HepG2 (cell line): Measurements from ENCODE around the gene AK9. TPM values are rescaled to one million over a fixed set of nuclear protein-coding genes. Genes with fewer than 3 reads are reported as not detected.

Experiments used
- ARNT ChIP-seq: fragments of 450-650 bp; IDR thresholded peaks from 2 replicates; pipeline ENCODE4 v1.6.1; 2017
- ELF3 ChIP-seq: IDR thresholded peaks from 2 replicates; pipeline ENCODE4 v1.6.1; 2016; ENCODE audit warnings: missing genetic modification reagents, missing compliant biosample characterization
- HNF4A ChIP-seq: sonication (generic); formaldehyde crosslinking; IDR thresholded peaks from 2 replicates; pipeline ENCODE4 v1.4.0; 2020; ENCODE audit warnings: missing genetic modification reagents
- JUND ChIP-seq: sonication (generic); formaldehyde crosslinking; IDR thresholded peaks from 2 replicates; pipeline ENCODE4 v1.8.0; 2022; ENCODE audit warnings: mild to moderate bottlenecking, missing genetic modification reagents
- PBX2 ChIP-seq: IDR thresholded peaks from 2 replicates; pipeline ENCODE4 v1.6.1; 2016; ENCODE audit warnings: control low read depth
- SMAD1 ChIP-seq: sonication (generic); formaldehyde crosslinking; IDR thresholded peaks from 2 replicates; pipeline ENCODE4 v1.4.0; 2020; ENCODE audit warnings: missing genetic modification reagents, low read depth, mild to moderate bottlenecking, borderline replicate concordance
- TARDBP ChIP-seq: sonication (generic); formaldehyde crosslinking; IDR thresholded peaks from 2 replicates; pipeline ENCODE4 v1.8.0; 2022; ENCODE audit warnings: mild to moderate bottlenecking, missing genetic modification reagents
- U2AF1 ChIP-seq: fragments of 200-400 bp; formaldehyde crosslinking; optimal IDR thresholded peaks from 2 replicates; pipeline ENCODE3; 2017; ENCODE audit warnings: mild to moderate bottlenecking, low read depth, low read length
- USF2 ChIP-seq, 2 experiments: sonication (generic) in 1 of 2; formaldehyde crosslinking in 1 of 2; IDR thresholded peaks; 2 replicates each; pipeline versions ENCODE4 v1.5.1 to v1.6.1; 2011 to 2020; ENCODE audit warnings: borderline replicate concordance in 1 of 2, low read depth in 1 of 2, low read length in 1 of 2, mild to moderate bottlenecking in 1 of 2, missing genetic modification reagents in 1 of 2, moderate library complexity in 1 of 2
- ZNF263 ChIP-seq: sonication (generic); formaldehyde crosslinking; IDR thresholded peaks from 2 replicates; pipeline ENCODE4 v1.4.0; 2020; ENCODE audit warnings: missing genetic modification reagents
- ZNF775 ChIP-seq: sonication (generic); formaldehyde crosslinking; IDR thresholded peaks from 2 replicates; pipeline ENCODE4 v1.4.0; 2020; ENCODE audit warnings: missing genetic modification reagents, mild to moderate bottlenecking, moderate library complexity, borderline replicate concordance
- polyA plus RNA-seq, 8 experiments: library from polyadenylated mRNA; depleted of rRNA in 3 of 8; stranded (reverse) in 7 of 8; unstranded in 1 of 8; fragments of >200 nt; fragmentation: Illumina TruSeq in 4 of 8; extraction: Trizol in 4 of 8; gene quantifications; 2 replicates each; pipeline versions ENCODE4 v1.2.1 to v1.2.3, GENCODE V29; 2011 to 2016; ENCODE audit warnings: low read depth in 4 of 8, missing spikeins in 1 of 8, mixed read lengths in 1 of 8; ENCODE audit not compliant: insufficient read depth in 1 of 8
- total RNA-seq, 5 experiments: library from RNA; depleted of rRNA; stranded (reverse); fragments of >200 nt; fragmentation: Illumina TruSeq; extraction: Trizol; gene quantifications; 2 replicates each; pipeline ENCODE4 v1.2.3, GENCODE V29; 2016; ENCODE audit warnings: low read depth in 1 of 5
- TF ChIP-seq, protein P1 (sequence below): sonication (generic); formaldehyde crosslinking; IDR thresholded peaks from 2 replicates; pipeline ENCODE4 v1.4.0; 2020; ENCODE audit warnings: mild to moderate bottlenecking, missing genetic modification reagents, borderline replicate concordance
- TF ChIP-seq, protein P2 (sequence below): sonication (generic); formaldehyde crosslinking; IDR thresholded peaks from 2 replicates; pipeline ENCODE4 v1.5.0; 2020; ENCODE audit warnings: missing genetic modification reagents, mild to moderate bottlenecking, borderline replicate concordance

The AK9 gene
- total and polyA plus RNA-seq, 2 of the 13 experiments (the other 11 are each of a cell fraction or from before 2014, with no cell fraction given): 3.2 to 4.8 TPM

DNA sequence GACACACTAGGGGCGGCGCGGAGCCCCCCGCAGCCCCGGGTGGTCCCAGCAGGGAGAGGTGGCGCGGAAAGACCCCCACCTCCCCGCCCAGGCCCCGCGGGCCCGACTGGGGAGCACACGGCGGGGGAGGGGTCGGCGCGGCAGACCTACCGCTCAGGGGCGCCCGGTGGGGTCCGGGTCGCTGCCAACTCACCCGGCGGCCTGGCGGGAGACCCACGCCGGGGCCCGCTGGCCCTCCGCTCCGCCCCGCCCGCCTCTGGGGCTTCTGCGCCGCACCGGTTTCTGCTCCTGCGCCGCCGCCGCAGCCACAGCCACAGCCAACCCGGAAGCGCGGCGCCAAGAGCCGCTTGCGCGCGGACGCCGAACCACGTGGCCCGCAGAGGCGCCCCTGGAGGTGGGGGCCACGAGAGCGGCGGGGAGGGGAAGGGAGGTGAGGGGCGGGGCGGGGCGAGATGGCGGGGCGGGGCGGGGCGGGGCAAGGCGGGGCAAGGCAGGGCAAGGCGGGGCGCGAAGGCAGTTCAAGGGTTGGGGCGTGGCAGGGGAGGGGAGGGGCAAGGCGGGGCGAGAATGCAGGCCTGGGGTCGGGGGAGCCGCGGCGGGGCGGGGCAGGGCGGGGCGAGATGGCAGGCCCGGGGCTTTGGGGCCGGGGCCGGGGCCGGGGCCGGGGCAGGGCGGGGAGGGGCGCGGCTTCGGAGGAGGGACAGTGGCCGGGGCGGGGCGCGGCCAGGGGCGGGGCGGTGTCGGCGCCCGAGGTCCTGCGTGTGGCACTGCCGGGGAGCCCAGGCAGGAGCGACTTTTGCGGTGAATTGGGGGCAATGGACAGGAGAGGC is 207.9 kb downstream of the AK9 start, which contains the start of gene ZBTB24 (continued):
- TF ChIP-seq, protein P1, sequence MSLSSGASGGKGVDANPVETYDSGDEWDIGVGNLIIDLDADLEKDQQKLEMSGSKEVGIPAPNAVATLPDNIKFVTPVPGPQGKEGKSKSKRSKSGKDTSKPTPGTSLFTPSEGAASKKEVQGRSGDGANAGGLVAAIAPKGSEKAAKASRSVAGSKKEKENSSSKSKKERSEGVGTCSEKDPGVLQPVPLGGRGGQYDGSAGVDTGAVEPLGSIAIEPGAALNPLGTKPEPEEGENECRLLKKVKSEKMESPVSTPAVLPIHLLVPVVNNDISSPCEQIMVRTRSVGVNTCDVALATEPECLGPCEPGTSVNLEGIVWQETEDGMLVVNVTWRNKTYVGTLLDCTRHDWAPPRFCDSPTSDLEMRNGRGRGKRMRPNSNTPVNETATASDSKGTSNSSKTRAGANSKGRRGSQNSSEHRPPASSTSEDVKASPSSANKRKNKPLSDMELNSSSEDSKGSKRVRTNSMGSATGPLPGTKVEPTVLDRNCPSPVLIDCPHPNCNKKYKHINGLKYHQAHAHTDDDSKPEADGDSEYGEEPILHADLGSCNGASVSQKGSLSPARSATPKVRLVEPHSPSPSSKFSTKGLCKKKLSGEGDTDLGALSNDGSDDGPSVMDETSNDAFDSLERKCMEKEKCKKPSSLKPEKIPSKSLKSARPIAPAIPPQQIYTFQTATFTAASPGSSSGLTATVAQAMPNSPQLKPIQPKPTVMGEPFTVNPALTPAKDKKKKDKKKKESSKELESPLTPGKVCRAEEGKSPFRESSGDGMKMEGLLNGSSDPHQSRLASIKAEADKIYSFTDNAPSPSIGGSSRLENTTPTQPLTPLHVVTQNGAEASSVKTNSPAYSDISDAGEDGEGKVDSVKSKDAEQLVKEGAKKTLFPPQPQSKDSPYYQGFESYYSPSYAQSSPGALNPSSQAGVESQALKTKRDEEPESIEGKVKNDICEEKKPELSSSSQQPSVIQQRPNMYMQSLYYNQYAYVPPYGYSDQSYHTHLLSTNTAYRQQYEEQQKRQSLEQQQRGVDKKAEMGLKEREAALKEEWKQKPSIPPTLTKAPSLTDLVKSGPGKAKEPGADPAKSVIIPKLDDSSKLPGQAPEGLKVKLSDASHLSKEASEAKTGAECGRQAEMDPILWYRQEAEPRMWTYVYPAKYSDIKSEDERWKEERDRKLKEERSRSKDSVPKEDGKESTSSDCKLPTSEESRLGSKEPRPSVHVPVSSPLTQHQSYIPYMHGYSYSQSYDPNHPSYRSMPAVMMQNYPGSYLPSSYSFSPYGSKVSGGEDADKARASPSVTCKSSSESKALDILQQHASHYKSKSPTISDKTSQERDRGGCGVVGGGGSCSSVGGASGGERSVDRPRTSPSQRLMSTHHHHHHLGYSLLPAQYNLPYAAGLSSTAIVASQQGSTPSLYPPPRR (CRISPR knock-in tag): no peak
- TF ChIP-seq, protein P2, sequence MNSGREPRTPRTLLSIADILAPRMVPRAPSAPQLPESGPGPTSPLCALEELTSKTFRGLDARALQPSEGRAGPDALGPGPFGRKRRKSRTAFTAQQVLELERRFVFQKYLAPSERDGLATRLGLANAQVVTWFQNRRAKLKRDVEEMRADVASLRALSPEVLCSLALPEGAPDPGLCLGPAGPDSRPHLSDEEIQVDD (CRISPR knock-in tag): no peak
- TF ChIP-seq PBX2 (CRISPR knock-in tag) (no peak), ARNT (no peak), HNF4A (CRISPR knock-in tag) (no peak), TARDBP (CRISPR knock-in tag) (0 out of 2 replicates have a peak, but pooled peaks have one; percentile 27), JUND (no peak), ZNF263 (CRISPR knock-in tag) (peak; percentile 26; the same call in 1 of the 2 replicates), USF2 (IDR thresholded peaks at IDR 0.05; ENCODE audit: low read depth, low read length) (0 out of 2 replicates have a peak, but pooled peaks have one; percentile 16), USF2 (CRISPR knock-in tag; IDR thresholded peaks at IDR 0.05; ENCODE audit: borderline replicate concordance) (peak; percentile 55; the same call in 1 of the 2 replicates), U2AF1 (no peak), ZNF775 (CRISPR knock-in tag) (no peak), SMAD1 (CRISPR knock-in tag) (no peak), ELF3 (CRISPR knock-in tag) (peak; percentile 94)
